Endodermal cell (in vitro differentiated cells): ENCODE data around the gene VPS35L. TPM values are rescaled to one million over a fixed set of nuclear protein-coding genes. Genes with fewer than 3 reads are reported as not detected.

Experiments used
- DNase-seq: peaks from one replicate; pipeline ENCODE4 v3.0.0-alpha.2; 2017
- H3K27ac ChIP-seq: 2 replicates; pipeline ENCODE4 v1.5.1; 2013; ENCODE audit warnings: mild to moderate bottlenecking, low read depth, low read length, moderate library complexity
- H3K27me3 ChIP-seq: 2 replicates; pipeline ENCODE4 v1.6.1; 2013; ENCODE audit warnings: mild to moderate bottlenecking, low read length, moderate library complexity; ENCODE audit not compliant: insufficient read depth, control insufficient read depth, poor library complexity, severe bottlenecking
- H3K36me3 ChIP-seq: 2 replicates; pipeline ENCODE4 v1.7.0; 2013; ENCODE audit warnings: mild to moderate bottlenecking, low read length, moderate library complexity; ENCODE audit not compliant: control insufficient read depth, insufficient read depth
- H3K4me1 ChIP-seq: one replicate; pipeline ENCODE4 v1.7.0; 2013; ENCODE audit warnings: low read length; ENCODE audit not compliant: control insufficient read depth, insufficient read depth
- H3K4me3 ChIP-seq: 2 replicates; pipeline ENCODE4 v1.5.1; 2013; ENCODE audit warnings: mild to moderate bottlenecking, low read length, moderate library complexity
- H3K9ac ChIP-seq: 2 replicates; pipeline ENCODE4 v1.6.1; 2013; ENCODE audit warnings: mild to moderate bottlenecking, low read length, moderate library complexity; ENCODE audit not compliant: poor library complexity, severe bottlenecking; ENCODE audit errors: extremely low read depth
- H3K9me3 ChIP-seq: 2 replicates; pipeline ENCODE4 v1.6.1; 2013; ENCODE audit warnings: mild to moderate bottlenecking, low read length, moderate library complexity; ENCODE audit not compliant: control insufficient read depth
- H3K27ac Mint-ChIP-seq: 2 replicates; pipeline ENCODE4 v1.8.0; 2020; ENCODE audit warnings: mixed read lengths
- H3K27me3 Mint-ChIP-seq: 2 replicates; pipeline ENCODE4 v1.8.0; 2021; ENCODE audit warnings: mild to moderate bottlenecking, mixed read lengths; ENCODE audit not compliant: insufficient read depth
- H3K36me3 Mint-ChIP-seq: 2 replicates; pipeline ENCODE4 v1.8.0; 2020; ENCODE audit warnings: low read depth, mixed read lengths
- H3K4me1 Mint-ChIP-seq: 2 replicates; pipeline ENCODE4 v1.8.0; 2020; ENCODE audit warnings: mixed read lengths
- H3K4me3 Mint-ChIP-seq: 2 replicates; pipeline ENCODE4 v1.8.0; 2020; ENCODE audit warnings: mild to moderate bottlenecking, moderate library complexity, mixed read lengths
- H3K9me3 Mint-ChIP-seq: 2 replicates; pipeline ENCODE4 v1.8.0; 2020; ENCODE audit warnings: mild to moderate bottlenecking, mixed read lengths
- CTCF ChIP-seq: fragments of 200-600 bp; sonication (generic); conservative IDR thresholded peaks from 2 replicates; pipeline ENCODE4 v1.5.0; 2021; ENCODE audit warnings: antibody characterized with exemption, mild to moderate bottlenecking
- WGBS, 2 experiments: methylation state at CpG; one replicate each; pipeline versions ENCODE4 v1.1.5 to v1.1.7; 2013; ENCODE audit warnings: missing lambda C conversion rate in 2 of 2, mixed read lengths in 1 of 2; ENCODE audit not compliant: insufficient coverage in 1 of 2, insufficient read length in 1 of 2; 5-methylcytosine and 5-hydroxymethylcytosine counted together
- total RNA-seq, 2 donors: library from RNA; stranded (reverse); fragmentation: NEBNext Ultra II Directional in 1 of 2; extraction: Animal tissue kit (Norgen Biotek cat#: 25700) in 1 of 2; gene quantifications; 2 replicates in 1 of 2; 3 replicates in 1 of 2; pipeline ENCODE4 v1.2.1, GENCODE V29; 2021

VPS35L gene
- total RNA-seq, 2 donors from 2014 or later: 61.5 to 82.0 TPM

- Histone ChIP-seq H3K36me3 (peaks cover 17% of the 10 kb centered on the region), H3K9me3 (no peaks in the 10 kb centered on the region), H3K27me3 (no peaks in the 10 kb centered on the region), H3K27ac (no peak overlapping the region), H3K9ac (no peak overlapping the region), H3K4me1 (peaks cover 7% of the 10 kb centered on the region), H3K4me3 (no peak overlapping the region)
- no peak for DNase-seq
- no peak overlapping the region for H3K27ac Mint-ChIP-seq
- WGBS, 2 experiments: 89% methylated on average over 7 of the region's 7 CpGs; no CpG with 5 or more reads in 1 of the 2 experiments
- no peak for TF ChIP-seq CTCF
- no peak overlapping the region for H3K4me3 Mint-ChIP-seq
- H3K9me3 Mint-ChIP-seq: no peaks in the 10 kb centered on the region
- H3K36me3 Mint-ChIP-seq: peaks cover 42% of the 10 kb centered on the region
- no peaks in the 10 kb centered on the region for H3K27me3 Mint-ChIP-seq
- peaks cover 13% of the 10 kb centered on the region for H3K4me1 Mint-ChIP-seq
Measured at GRCh38 chr16:19645557-19645981, 90.1 kb downstream of the VPS35L start.

- H3K4me3 ChIP-seq: peak overlapping the region; percentile 57
- 82 to 100% methylated on average over 1 to 3 of the region's 3 CpGs for WGBS, 2 experiments
- Mint-ChIP-seq H3K9me3 (no peaks in the 10 kb centered on the region), H3K27me3 (no peaks in the 10 kb centered on the region), H3K4me1 (peaks cover 5% of the 10 kb centered on the region), H3K36me3 (peaks cover 63% of the 10 kb centered on the region), H3K27ac (peak overlapping the region; percentile 83), H3K4me3 (no peak overlapping the region)
- no peaks in the 10 kb centered on the region for H3K9me3 ChIP-seq
- no peaks in the 10 kb centered on the region for H3K27me3 ChIP-seq
- DNase-seq: no peak
- H3K27ac ChIP-seq: no peak overlapping the region
- peaks cover 7% of the 10 kb centered on the region for H3K4me1 ChIP-seq
- H3K36me3 ChIP-seq: peaks cover 42% of the 10 kb centered on the region
- TF ChIP-seq CTCF: no peak
- H3K9ac ChIP-seq: no peak overlapping the region
Measured at GRCh38 chr16:19649980-19650379, 94.5 kb downstream of the VPS35L start.

GRCh38 chr16:19654147-19654546 is 98.6 kb downstream of the VPS35L start:
- Histone ChIP-seq H3K36me3 (peaks cover 60% of the 10 kb centered on the region), H3K9me3 (peaks cover 6% of the 10 kb centered on the region), H3K9ac (no peak overlapping the region), H3K27ac (no peak overlapping the region), H3K4me3 (no peak overlapping the region), H3K4me1 (peaks cover 7% of the 10 kb centered on the region), H3K27me3 (no peaks in the 10 kb centered on the region)
- peaks cover 86% of the 10 kb centered on the region for H3K36me3 Mint-ChIP-seq
- no peak for DNase-seq
- WGBS, 2 experiments: 92 to 97% methylated on average over 5 to 9 of the region's 9 CpGs
- no peaks in the 10 kb centered on the region for H3K27me3 Mint-ChIP-seq
- TF ChIP-seq CTCF: no peak
- no peak overlapping the region for H3K4me3 Mint-ChIP-seq
- peaks cover 5% of the 10 kb centered on the region for H3K4me1 Mint-ChIP-seq
- no peak overlapping the region for H3K27ac Mint-ChIP-seq
- H3K9me3 Mint-ChIP-seq: no peaks in the 10 kb centered on the region
